HS-27A (cell line): ENCODE data around the gene WDR41.

Source experiments
- DNase-seq: peaks from one replicate; pipeline ENCODE4 v3.0.0-alpha.2; 2012; ENCODE audit warnings: low read depth, missing footprints

Gene WDR41

DNA sequence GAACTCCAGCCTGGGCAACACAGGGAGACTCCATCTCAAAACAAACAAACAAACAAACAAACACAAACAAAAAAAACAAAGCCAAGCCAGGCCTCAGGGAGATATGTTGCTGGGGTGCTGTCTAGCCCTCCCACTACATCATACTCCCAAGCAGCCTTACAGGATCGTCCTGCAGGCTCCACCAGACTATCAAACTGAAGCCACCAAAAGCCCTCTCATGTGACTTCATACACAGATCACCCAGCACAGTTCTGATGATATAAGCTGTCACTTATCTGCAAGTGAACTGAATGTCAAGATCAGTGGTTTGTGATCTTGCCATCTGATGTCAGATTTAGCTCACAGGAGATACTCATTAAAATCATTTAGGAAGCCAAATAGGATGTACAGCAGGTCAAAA lies 43.3 kb downstream of the WDR41 start:
- DNase-seq: no peak

DNA sequence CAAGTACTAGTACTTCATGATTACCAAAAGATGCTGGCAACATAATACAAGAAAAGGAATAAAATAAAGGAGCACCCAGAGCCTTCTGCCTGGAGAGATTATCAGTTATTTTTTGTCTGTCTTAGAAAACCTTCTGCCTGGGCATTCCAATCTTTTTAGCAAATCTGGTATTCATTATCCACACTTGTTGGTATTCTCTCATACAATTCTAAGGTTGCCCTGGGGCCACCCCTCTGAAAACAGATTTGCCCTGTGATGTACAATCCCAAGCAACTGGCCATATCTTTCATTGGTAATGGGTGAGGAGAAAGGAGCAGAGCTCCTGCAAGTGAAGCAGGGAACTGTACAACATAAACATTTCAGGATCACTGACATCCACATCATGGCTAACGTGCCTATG lies 47.8 kb downstream of the WDR41 start:
- DNase-seq: no peak

GRCh38 chr5:77443670-77444069 lies 48.4 kb downstream of the WDR41 start:
- no peak for DNase-seq

DNA sequence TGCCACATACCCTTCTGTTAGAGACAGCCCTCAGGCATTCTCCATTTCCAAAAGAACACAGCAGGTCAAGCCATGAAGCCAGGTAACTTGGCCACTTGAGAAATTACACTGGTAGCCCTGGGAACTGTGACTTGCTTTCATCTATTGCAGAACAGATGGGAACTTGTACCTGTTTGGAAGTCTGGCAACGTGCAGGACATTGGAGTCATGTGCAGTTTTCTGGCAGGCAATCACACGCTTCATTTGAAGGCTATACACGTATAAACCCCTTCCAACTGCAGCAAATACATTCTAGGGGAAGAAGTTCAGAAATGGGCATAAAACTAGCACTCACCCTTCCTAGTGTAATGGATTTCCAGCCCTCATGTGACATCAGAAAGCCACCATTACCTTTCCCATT lies 54.0 kb downstream of the WDR41 start:
- no peak for DNase-seq

GRCh38 chr5:77437194-77437593 lies 54.9 kb downstream of the WDR41 start:
- DNase-seq: no peak

- DNase-seq: no peak
These were observed 60.4 kb downstream of the WDR41 start for GRCh38 chr5:77431719-77432118.

- no peak for DNase-seq
These were observed 60.8 kb downstream of the WDR41 start for GRCh38 chr5:77431286-77431685.

GRCh38 chr5:77430726-77431125 lies 61.4 kb downstream of the WDR41 start:
- DNase-seq: no peak

DNA sequence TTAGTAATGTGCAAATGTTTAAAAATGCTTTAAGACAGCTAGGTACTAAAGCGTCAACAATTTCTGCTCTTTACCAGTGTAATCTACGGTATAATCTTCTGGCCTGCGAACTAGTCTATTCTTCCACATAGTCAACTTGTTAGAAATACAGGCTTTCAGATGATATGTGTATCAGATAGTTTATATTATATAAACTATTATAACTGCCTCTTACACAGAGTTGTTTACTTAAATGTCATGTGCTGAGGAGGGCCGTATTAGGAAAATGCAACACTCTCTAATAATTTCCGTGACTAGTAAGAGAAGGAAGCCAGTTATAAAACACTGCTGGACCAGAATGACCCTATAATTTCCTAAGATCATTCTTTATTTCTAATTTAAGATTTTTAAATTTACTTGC lies 63.6 kb downstream of the WDR41 start:
- no peak for DNase-seq

DNA sequence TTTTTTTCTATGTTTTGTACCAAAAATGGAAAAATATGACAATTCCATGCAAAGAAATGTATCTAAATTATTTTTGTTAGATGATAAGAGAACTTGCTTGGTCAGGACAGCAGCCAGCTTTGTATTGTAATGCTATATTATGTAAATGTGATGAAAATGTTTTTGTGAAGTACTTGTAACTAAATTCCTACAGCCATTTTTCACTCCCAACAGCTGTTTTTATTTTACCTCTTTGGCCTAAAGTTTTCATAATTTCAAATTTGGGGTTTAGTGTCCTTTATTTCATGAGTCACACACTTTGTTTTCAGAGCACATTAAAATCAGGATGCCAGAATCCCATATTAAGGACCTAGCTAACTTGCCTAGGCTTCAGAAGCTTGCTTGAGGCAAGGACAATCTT lies 64.1 kb downstream of the WDR41 start:
- DNase-seq: no peak

DNA sequence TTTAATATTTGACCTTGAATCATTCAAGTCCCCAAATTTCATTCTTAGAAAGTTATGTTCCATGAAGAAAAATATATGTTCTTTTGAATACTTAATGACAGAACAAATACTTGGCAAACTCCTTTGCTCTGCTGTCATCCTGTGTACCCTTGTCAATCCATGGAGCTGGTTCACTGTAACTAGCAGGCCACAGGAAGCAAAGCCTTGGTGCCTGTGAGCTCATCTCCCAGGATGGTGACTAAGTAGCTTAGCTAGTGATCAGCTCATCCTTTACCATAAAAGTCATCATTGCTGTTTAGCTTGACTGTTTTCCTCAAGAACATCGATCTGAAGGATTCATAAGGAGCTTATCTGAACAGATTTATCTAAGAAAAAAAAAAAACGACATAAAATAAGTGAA lies 65.4 kb downstream of the WDR41 start:
- no peak for DNase-seq

DNA sequence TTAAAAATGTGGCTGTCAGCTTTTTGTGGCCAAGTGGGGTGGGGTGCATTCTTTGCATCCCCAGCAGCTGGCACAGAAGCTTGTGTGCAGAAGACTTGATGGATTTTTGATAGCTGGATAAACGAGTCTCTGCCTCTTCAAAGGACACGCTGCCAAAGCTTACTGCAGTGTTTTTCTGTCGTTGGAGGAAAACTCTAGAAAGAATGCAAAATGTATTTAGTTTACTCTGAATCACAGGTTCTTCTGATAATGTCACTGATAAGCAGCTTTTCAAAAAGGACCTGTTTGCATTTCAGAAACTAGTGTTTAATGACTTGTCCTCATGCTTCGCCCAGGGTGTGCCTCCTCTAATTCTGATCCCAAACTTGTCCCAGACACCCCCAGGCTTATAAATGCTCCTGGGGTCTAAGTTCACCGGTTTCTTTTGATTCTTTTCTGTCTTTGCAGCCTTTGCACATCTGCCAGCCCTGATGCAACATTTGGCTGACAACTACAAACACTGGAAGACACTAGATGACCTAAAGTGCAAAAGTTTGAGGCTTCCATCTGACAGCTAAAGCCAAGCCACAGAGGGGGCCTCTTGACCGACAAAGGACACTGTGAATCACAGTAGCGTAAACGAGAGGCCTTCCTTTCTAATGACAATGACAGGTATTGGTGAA lies 66.0 kb downstream of the WDR41 start:
- no peak for DNase-seq

DNA sequence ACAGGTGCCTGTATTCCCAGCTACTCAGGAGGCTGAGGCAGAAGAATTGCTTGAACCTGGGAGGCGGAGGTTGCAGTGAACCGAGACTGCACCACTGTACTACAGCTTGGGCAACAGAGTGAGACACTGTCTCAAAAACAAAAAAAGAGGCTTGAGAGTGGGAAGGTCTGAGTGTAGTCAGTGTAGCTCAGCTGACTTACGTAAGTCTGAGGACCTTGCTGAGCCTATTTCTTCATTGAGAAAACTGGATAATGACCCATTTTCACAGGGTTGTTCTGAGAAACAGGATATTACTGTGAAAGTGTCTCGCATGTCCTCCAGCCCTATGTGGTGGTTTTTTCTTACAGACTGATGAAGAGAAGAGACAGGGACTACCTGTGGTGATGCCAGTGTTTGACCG lies 66.7 kb downstream of the WDR41 start:
- DNase-seq: no peak

DNA sequence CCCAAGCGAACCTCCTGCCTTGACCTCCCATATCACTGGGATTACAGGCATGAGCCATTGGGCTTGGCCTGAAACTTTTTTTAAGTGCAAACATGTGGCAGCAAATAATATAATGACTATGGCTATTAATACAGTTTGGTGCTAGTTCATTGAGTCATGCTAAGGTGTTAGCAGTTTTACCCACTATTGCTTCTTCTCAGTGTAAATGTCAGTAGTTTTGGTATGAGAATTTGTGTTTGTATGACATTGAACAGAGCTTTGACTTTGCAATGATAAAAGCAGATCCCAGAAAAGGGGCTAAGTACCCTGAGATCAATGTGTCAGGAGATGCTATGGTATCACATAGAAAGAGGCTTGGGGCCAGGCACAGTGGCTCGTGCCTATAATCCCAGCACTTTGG lies 67.2 kb downstream of the WDR41 start:
- no peak for DNase-seq

DNA sequence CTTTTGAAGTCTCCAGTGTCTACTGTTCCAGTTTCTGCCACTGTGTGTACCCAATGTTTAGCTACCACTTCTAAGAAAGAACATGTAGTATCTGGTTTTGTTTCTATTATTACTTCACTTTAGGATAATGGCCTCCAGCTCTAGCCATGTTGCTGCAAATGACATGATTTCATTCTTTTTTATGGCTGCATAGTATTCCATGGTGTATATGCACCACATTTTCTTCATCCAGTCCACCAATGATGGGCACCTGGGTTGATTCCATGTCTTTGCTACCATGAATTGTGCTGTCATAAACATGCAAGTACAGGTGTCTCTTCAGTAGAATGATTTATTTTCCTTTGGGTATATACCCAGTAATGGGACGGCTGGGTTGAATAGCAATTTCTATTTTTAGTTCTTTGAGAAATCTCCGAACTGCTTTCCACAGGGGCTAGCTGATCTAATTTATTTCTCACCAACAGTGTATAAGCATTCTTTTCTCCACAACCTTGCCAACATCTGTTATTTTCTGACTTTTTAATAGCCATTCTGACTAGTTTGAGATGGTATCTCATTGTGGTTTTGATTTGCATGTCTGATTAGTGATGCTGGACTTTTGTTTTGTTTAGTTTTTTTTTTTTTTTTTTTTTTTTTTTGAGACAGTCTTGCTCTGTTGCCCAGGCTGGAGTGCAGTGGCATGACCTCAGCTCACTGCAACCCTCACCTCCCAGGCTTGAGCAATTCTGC lies 68.9 kb downstream of the WDR41 start:
- DNase-seq: no peak

DNA sequence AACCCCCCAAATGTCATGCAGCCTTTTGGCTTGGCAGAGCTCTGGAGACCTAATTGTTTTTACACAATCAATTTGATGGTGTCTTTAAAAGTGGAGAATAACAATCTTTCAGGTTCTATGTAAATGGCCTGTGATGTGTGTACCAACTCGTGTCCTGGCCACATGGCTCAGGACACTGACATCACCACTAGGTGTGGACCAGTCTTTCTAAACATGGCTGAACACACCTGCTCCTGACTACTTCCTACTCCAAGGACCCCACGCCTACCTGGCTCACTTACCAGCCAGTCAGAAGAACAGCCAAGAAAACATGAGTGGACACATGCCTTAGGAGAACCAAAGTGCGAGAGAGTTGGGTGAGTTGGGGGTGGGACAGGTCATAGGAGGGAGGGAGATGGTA lies 71.2 kb downstream of the WDR41 start:
- no peak for DNase-seq

- no peak for DNase-seq
These were observed 72.2 kb downstream of the WDR41 start for GRCh38 chr5:77419644-77420582.

DNA sequence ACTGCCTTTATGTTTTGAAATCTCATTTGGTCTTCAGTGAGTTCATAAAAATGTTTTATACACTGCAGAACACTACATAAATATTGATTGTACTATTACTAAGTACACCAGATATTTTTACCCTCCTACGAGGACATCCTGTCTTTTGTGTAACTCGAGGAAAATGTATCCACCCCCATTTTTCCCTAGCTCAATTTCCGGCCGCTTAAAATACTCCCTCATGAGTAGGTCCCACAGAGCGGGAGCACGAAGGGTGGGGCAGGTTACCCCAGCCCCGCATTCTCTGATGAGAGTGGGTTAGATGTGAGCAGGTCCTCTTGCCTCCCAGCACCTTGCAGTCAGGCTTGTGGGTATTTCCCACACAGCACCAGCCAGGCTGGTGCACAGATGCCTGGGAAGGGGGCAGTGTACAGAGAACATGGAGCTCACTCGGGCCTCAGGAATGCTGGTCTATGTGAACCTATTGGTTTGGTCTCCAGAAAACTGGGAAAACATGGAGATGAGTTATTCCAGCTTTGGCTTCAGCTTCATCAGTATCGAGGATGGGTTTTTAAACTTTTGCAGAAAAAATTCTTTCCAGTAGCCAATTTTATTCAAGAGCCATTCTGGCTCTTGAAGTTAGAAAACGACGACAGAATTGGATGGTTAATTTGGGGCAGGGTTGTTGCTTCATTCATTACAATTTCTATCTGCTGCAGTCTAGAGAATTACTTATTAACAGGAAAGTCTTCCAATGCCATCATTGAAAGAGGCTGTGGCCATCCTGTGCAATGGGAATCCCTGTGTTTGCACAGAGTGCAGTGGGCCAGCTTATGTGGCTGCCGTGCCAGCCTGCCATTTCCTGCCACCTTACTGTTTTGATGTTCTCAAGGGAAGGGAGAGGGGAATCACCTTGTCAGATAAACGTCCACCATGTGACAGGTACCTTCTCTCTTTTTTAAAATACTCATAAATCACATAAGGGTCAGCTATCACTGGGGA lies 73.2 kb downstream of the WDR41 start:
- DNase-seq: no peak

DNA sequence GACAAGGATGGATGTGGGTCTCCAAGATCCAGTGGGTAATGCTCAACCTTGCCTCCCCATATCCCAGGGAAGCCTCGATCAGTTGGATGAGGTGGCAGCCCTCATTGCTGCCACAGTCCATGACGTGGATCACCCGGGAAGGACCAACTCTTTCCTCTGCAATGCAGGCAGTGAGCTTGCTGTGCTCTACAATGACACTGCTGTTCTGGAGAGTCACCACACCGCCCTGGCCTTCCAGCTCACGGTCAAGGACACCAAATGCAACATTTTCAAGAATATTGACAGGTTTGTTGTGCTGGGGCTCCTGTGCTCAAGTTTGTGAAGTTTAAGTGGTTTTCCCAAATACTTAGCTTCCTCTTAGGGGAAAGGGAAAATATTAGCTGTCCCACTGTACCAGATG lies 74.0 kb downstream of the WDR41 start:
- no peak for DNase-seq

- DNase-seq: no peak
These were observed 79.1 kb downstream of the WDR41 start for GRCh38 chr5:77413049-77413448.

DNA sequence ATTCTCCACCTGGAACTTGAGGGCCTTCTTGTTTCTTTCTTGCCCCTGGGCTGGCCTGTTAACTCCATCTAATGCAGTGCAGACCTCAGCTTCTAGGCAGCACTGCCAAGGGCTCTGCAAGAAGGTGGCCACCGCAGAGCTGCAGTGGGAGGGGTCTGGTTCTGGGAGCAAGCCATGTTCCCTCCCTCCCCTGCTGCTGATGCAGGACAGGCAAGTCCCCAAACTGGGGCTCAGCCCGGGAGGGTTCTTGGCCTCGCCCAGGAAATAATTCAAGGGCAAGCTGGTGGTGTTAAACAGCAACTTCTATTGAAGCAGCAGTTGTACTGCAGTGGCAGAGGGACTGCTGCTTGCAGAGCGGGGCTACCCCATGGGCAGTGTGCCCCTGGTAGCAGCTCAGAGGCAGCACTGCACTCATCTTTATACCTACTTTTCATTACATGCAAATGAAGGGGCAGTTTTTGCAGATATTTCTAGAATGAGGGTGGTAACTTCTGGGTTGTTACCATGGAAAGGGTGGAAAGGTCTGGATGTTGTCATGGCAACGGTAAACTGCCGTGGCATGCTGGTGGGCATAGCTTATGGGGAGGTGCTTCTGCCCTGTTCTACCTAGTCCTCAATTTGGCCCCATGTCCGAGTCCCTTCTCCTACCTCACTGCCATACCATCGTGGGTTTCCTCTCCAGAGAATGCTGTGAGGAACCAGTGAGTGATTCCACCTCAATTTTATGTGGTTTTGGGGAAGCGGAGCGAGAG lies 82.1 kb downstream of the WDR41 start:
- no peak for DNase-seq
